ENCODE results near the gene NXNL2. TPM values are rescaled to one million over a fixed set of nuclear protein-coding genes. Genes with fewer than 3 reads are reported as not detected.

Gene NXNL2
- total RNA-seq, 1 donor, result 11.2 TPM

DNA sequence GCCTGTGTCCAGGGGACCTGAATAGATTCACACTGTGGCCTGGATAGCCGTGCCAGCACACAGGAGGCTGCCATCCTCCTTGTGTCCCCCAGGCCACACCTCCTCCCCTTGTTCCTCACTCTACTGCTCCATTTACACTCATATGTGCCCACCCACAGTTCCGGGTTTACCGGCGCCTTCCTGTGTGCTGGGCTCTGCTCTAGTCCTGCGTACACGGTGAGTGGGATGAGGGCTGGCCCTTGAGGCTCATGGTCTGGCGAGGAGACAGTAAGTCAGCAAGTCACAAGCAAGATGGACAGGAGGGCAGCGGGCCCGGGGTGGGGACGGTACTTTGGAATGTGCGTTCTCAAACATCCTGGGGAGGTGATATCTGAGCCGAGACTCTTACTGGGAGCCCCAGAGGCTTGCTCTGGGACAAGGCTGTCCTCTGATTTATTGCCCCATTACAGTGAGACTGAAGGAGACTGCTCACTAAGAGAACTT lies 32.4 kb upstream of the NXNL2 start:
- no peak overlapping the region for H3K4me3 ChIP-seq (ENCODE audit: low read depth, low read length)
- TF ChIP-seq, protein P1, sequence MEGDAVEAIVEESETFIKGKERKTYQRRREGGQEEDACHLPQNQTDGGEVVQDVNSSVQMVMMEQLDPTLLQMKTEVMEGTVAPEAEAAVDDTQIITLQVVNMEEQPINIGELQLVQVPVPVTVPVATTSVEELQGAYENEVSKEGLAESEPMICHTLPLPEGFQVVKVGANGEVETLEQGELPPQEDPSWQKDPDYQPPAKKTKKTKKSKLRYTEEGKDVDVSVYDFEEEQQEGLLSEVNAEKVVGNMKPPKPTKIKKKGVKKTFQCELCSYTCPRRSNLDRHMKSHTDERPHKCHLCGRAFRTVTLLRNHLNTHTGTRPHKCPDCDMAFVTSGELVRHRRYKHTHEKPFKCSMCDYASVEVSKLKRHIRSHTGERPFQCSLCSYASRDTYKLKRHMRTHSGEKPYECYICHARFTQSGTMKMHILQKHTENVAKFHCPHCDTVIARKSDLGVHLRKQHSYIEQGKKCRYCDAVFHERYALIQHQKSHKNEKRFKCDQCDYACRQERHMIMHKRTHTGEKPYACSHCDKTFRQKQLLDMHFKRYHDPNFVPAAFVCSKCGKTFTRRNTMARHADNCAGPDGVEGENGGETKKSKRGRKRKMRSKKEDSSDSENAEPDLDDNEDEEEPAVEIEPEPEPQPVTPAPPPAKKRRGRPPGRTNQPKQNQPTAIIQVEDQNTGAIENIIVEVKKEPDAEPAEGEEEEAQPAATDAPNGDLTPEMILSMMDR (IDR thresholded peaks at IDR 0.05; ENCODE audit: insufficient read depth, low read depth, low read length), result no peak
- DNase-seq (ENCODE audit: low read depth), result no peak

DNA sequence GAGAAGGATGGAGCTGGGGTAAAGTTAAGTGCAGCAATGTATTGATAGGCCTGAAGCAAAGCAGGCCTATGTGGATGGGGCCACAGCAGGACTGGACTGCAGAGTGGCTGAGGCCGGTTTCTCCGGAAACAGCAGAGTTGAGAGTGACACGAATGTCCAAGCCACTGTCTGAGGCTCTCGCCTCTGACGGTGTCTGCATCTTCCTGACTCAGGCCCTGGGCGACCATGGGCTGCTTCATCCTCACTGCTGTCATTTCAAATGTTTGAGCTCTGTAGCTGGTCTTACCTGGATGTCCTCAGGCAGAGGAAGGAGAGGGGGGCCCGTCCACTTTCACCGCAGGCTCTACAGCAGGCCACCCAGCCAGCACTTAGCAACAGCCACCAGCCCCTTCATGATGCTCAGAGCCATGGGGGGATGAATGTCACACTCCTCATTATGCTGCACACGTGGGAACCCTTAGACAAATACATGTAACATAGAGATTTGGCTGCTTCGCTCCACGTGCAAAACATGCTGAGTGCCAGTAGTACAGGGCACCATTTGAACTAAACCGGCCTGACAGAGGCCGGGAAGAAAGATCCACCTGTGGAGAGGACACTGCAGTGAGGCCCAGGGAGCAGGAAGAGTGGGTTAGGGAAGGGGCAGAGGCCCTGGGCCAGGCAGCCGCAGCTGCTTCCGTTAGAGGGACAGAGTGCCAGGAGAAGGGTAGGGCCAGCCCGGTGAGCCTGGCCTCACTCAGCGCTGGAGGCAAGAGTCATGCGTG lies 31.7 kb upstream of the NXNL2 start:
- no peak for DNase-seq (ENCODE audit: low read depth)
- no peak overlapping the region for H3K4me3 ChIP-seq (ENCODE audit: low read depth, low read length)
- TF ChIP-seq, protein P1 (IDR thresholded peaks at IDR 0.05; ENCODE audit: insufficient read depth, low read depth, low read length), result no peak

DNA sequence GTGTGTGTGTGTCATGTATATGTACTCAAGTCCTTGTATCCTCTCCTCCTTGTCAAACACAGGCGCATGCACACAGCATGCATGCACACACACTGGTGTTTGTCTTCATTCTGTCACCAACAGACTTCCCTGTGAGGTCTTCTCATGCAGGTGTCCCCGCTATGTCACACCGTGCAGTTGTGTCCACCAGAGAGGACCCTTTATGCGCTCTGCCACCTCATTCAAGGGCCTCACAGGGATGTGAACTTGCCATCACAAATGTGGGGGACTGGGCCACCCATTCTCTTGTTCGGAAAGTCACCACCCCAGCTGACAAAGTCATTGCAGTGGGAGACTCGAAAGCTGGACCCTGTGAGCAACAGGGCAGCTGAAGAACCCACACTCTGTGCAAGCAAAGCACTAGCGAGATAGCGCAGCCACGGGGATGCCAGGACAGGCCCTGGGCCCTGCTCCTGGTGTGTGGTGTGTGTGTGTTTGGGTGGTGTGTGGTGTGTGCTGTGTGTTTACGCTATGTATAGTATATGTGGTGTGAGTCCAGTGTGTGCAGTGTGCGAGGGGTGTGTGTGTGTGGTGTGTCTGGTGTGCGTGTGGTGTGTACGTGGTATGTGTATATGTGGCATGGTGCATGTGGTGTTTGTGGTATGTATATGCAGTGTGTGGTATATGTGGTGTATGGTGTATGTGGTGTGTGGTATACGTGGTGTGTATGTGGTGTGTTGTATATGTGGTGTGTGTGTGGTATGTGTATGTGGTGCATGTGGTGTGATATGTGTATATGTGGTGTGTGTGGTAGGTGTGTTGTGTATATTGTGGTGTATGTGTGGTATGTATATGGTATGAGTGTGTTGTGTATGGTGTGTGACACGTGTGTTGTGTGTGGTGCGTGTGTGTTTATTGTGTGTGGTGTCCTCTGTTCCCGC lies 30.9 kb upstream of the NXNL2 start:
- no peak for DNase-seq (ENCODE audit: low read depth)
- no peak overlapping the region for H3K4me3 ChIP-seq (ENCODE audit: low read depth, low read length)
- TF ChIP-seq, protein P1 (IDR thresholded peaks at IDR 0.05; ENCODE audit: insufficient read depth, low read depth, low read length), result no peak

DNA sequence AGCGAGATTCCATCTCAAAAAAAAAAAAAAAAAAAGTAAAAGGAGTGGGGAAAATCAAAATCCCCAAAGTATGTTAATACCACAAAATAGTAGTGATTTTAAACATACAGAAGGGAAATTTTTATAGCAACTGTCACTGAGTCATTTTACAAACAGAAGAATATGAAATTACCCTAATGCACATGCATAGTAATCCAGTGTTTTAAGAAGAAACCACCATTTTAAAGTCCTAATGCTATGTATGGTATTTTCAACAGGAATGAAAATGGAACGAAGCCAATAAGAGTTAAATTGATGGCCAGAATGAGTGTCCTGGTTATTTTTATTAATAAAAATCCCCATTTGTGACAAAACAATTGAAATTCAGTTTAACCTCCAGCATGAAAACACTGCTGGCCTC lies 26.7 kb upstream of the NXNL2 start:
- no peak for DNase-seq (ENCODE audit: low read depth)
- TF ChIP-seq, protein P1 (IDR thresholded peaks at IDR 0.05; ENCODE audit: insufficient read depth, low read depth, low read length), result no peak
- no peak overlapping the region for H3K4me3 ChIP-seq (ENCODE audit: low read depth, low read length)

DNA sequence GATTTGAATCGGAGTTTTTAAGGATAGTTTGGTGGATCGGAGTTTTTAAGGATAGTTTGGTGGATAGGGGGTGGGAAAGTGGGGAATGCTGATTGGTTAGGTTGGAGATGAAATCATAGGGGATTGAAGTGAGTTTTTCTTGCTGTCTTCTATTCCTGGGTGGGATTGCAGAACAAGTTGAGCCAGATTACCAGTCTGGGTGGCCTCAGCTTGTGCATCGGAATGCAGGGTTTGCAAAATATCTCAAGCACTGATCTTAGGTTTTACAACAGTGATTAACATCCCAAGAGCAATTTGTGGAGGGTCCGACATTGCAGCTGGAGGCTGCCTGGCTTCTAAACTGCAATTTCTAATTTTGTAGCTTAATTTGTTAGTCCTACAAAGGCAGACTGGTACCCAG lies 23.1 kb upstream of the NXNL2 start:
- H3K4me3 ChIP-seq (ENCODE audit: low read depth, low read length), result no peak overlapping the region
- TF ChIP-seq, protein P1 (IDR thresholded peaks at IDR 0.05; ENCODE audit: insufficient read depth, low read depth, low read length), result no peak
- DNase-seq (ENCODE audit: low read depth), result no peak

DNA sequence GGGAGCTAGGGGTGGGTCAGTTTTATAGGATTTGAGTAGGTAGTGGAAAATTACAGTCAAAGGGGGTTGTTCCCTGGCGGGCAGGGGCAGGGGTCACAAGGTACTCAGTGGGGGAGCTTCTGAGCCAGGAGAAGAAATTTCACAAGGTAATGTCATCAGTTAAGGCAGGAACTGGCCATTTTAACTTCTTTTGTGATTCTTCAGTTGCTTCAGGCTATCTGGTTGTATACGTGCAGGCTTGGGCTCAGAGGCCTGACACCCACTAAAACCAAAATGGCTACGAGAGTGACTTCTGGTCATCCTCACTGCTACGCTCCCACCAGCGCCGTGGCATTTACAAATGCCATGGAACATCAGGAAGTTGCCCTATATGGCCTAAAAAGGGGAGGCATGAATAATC lies 20.7 kb upstream of the NXNL2 start:
- TF ChIP-seq, protein P1 (IDR thresholded peaks at IDR 0.05; ENCODE audit: insufficient read depth, low read depth, low read length), result no peak
- no peak overlapping the region for H3K4me3 ChIP-seq (ENCODE audit: low read depth, low read length)
- DNase-seq (ENCODE audit: low read depth), result no peak
